Measurements from ENCODE around the gene QRSL1. TPM values are rescaled to one million over a fixed set of nuclear protein-coding genes. Genes with fewer than 3 reads are reported as not detected.

Gene QRSL1
- total and polyA plus RNA-seq, 2 experiments from 2014 or later = 7.8 to 9.7 TPM

DNA sequence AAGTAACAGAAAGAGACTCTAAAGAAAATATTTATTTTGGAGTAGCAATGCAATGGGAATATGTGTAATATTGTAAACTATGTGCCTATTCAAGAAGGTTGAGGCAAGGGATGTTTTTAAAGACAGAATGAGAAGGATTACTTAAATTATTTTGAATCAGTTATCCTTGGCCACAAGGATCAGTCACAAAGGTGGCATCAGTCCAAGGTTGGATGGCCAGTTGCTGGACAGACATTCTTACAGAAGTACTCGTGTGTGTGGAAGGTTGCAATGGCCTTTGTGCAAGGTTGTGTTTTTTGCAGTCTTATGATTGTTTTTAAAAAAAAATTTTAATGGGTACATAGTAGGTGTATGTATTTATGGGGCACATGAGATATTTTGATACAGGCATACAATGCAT is 2.0 kb downstream of the QRSL1 start:
- H3K36me3 ChIP-seq (ENCODE audit: low read depth) = no peaks in the 10 kb centered on the region
- H3K4me1 ChIP-seq (ENCODE audit: insufficient read depth) = peaks cover 7% of the 10 kb centered on the region; the same call in 1 of the 2 replicates
- no peaks in the 10 kb centered on the region for H3K9me3 ChIP-seq (ENCODE audit: low read depth)
- H2AFZ ChIP-seq = no peak overlapping the region
- H3K4me2 ChIP-seq (ENCODE audit: unreplicated experiment) = peak overlapping the region; percentile 94
- no peaks in the 10 kb centered on the region for H3K9me2 ChIP-seq (ENCODE audit: insufficient read depth)
- H3K79me2 ChIP-seq (ENCODE audit: insufficient read depth) = peaks cover 78% of the 10 kb centered on the region
- no peaks in the 10 kb centered on the region for H3F3A ChIP-seq (ENCODE audit: insufficient read depth)
- TF ChIP-seq EZH2phosphoT487 (IDR thresholded peaks at IDR 0.05; ENCODE audit: insufficient read depth, low read depth) = no peak
- no peak for TF ChIP-seq EZH2 (IDR thresholded peaks at IDR 0.05; ENCODE audit: insufficient read depth, poor library complexity, severe bottlenecking)
- peak; percentile 36 for DNase-seq
- H3K9ac ChIP-seq = no peak overlapping the region
- no peak overlapping the region for H3K4me3 ChIP-seq
- no peaks in the 10 kb centered on the region for H3K27me3 ChIP-seq (replicated peaks; ENCODE audit: insufficient read depth)
- in situ Hi-C loops (cut with MboI) = no loop called here
- no peak overlapping the region for H3K27ac ChIP-seq
- 95 to 100% methylated on average over 1 of the region's 1 CpG for WGBS, 2 experiments (ENCODE audit: low coverage in 1 of 2, low lambda C conversion rate in 2 of 2, missing lambda C conversion rate in 2 of 2)
- H4K20me1 ChIP-seq (ENCODE audit: insufficient read depth) = no peaks in the 10 kb centered on the region

DNA sequence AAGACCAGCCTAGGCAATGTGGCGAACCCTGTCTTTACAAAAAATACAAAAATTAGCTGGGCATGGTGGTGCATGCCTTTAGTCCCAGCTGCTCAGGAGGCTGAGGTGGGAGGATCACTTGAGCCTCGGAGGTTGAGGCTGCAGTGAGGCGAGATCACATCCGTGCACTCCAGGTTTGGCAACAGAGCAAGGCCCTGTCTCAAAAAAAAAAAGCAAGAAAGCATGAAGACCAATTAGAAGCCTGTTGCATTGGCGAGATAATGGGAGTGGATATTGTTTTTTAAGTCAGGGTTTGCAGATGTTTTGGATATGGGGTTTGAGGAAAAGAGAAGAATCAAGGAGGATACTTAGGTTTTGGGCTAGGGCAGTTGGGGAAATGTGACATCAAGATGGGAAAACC is 5.2 kb downstream of the QRSL1 start:
- in situ Hi-C loops (cut with MboI) = no loop called here

DNA sequence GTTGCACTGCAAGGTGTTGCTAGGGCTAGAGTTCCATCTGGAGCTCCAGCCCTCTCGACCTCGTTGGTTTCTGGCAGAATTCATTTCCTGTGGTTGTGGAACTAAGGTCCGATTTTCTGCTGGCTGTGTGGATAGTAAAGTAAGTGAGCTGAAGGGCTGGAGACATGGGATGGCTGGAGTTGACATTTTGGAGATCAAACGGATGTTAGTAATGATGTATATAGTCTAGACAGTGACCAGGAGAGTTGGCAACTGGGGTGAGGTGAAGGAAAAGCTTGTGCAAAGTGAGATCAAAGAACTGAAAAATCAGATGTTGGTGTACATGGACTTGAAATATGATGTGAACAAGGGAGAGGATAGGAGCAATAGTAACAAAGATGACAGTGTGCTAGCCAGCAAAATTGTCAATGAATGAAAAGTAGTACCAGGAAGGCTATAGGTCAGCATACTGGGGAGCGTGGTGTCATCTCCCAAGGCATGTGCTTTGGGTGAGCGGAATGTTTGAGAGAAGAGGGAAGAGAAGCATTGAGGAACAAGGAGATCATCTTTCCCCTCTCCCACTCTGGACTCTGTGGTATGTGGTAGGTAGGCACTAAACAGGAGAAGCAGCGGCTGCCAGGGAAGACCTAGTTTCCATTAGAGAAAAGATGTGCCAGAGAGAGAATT is 7.8 kb downstream of the QRSL1 start:
- no peak overlapping the region for H2AFZ ChIP-seq
- H3K9ac ChIP-seq = no peak overlapping the region
- H3K27ac ChIP-seq = no peak overlapping the region
- H3F3A ChIP-seq (ENCODE audit: insufficient read depth) = no peaks in the 10 kb centered on the region
- no peaks in the 10 kb centered on the region for H3K9me3 ChIP-seq (ENCODE audit: low read depth)
- no peak overlapping the region for H3K4me3 ChIP-seq
- WGBS, 2 experiments (ENCODE audit: low coverage in 1 of 2, low lambda C conversion rate in 2 of 2, missing lambda C conversion rate in 2 of 2) = 64 to 70% methylated on average over 7 of the region's 7 CpGs
- no peak overlapping the region for H3K4me2 ChIP-seq (ENCODE audit: unreplicated experiment)
- in situ Hi-C loops (cut with MboI) = no loop called here
- TF ChIP-seq EZH2phosphoT487 (IDR thresholded peaks at IDR 0.05; ENCODE audit: insufficient read depth, low read depth) = no peak
- no peak for TF ChIP-seq EZH2 (IDR thresholded peaks at IDR 0.05; ENCODE audit: insufficient read depth, poor library complexity, severe bottlenecking)
- no peaks in the 10 kb centered on the region for H3K4me1 ChIP-seq (ENCODE audit: insufficient read depth)
- 0 out of 2 replicates have a peak, but pooled peaks cover 3% of the 10 kb centered on the region for H4K20me1 ChIP-seq (ENCODE audit: insufficient read depth)
- no peaks in the 10 kb centered on the region for H3K27me3 ChIP-seq (replicated peaks; ENCODE audit: insufficient read depth)
- H3K36me3 ChIP-seq (ENCODE audit: low read depth) = no peaks in the 10 kb centered on the region
- DNase-seq = no peak
- no peaks in the 10 kb centered on the region for H3K9me2 ChIP-seq (ENCODE audit: insufficient read depth)
- H3K79me2 ChIP-seq (ENCODE audit: insufficient read depth) = peaks cover 71% of the 10 kb centered on the region

More for the DNA sequence above, 5.2 kb downstream of the QRSL1 start:
- WGBS, 2 experiments (ENCODE audit: low coverage in 1 of 2, low lambda C conversion rate in 2 of 2, missing lambda C conversion rate in 2 of 2) = 94 to 97% methylated on average over 5 of the region's 5 CpGs
- no peaks in the 10 kb centered on the region for H3K36me3 ChIP-seq (ENCODE audit: low read depth)
- DNase-seq = no peak
- peaks cover 7% of the 10 kb centered on the region; the same call in 1 of the 2 replicates for H3K4me1 ChIP-seq (ENCODE audit: insufficient read depth)
- no peaks in the 10 kb centered on the region for H3K9me3 ChIP-seq (ENCODE audit: low read depth)
- H2AFZ ChIP-seq = no peak overlapping the region
- no peaks in the 10 kb centered on the region for H3K27me3 ChIP-seq (replicated peaks; ENCODE audit: insufficient read depth)
- H3K9ac ChIP-seq = no peak overlapping the region
- H3K4me3 ChIP-seq = no peak overlapping the region
- H3K27ac ChIP-seq = no peak overlapping the region
- TF ChIP-seq EZH2 (IDR thresholded peaks at IDR 0.05; ENCODE audit: insufficient read depth, poor library complexity, severe bottlenecking) (no peak), EZH2phosphoT487 (IDR thresholded peaks at IDR 0.05; ENCODE audit: insufficient read depth, low read depth) (no peak)
- H3F3A ChIP-seq (ENCODE audit: insufficient read depth) = no peaks in the 10 kb centered on the region
- H3K9me2 ChIP-seq (ENCODE audit: insufficient read depth) = no peaks in the 10 kb centered on the region
- no peaks in the 10 kb centered on the region for H4K20me1 ChIP-seq (ENCODE audit: insufficient read depth)
- H3K79me2 ChIP-seq (ENCODE audit: insufficient read depth) = peaks cover 90% of the 10 kb centered on the region
- H3K4me2 ChIP-seq (ENCODE audit: unreplicated experiment) = no peak overlapping the region

DNA sequence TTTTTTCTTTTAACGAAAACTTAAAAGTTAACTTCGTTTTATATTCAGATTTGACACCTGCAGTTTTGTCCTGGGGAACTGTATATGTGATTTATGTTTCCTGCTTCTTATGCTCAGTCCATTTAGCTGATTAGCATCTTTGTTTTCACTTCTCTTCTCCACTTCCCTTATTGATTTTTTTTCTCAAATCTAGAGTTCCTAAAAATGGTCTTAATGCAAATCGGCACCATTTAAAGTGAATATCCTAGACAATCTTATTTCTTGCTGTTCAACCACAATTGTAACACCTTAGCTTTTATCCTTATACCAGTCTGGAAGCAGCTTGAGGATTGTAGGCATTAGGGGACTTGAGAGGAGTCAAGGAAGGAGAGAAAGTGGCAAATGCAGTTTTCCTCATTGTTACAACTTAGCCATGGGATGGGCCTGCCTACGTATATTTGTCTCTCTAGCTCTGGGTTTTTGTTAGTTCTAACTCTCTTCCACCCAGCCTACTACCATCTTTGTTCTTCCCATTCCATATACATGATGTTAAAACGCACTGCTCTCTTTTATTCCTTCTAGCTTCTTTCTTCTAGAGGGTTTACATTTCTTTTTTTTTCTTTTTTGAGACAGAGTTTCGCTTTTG is 8.5 kb downstream of the QRSL1 start:
- Histone ChIP-seq H3K27me3 (replicated peaks; ENCODE audit: insufficient read depth) (no peaks in the 10 kb centered on the region), H3K79me2 (ENCODE audit: insufficient read depth) (peaks cover 65% of the 10 kb centered on the region), H3K9me3 (ENCODE audit: low read depth) (no peaks in the 10 kb centered on the region), H4K20me1 (ENCODE audit: insufficient read depth) (0 out of 2 replicates have a peak, but pooled peaks cover 3% of the 10 kb centered on the region), H3K27ac (no peak overlapping the region), H3K9me2 (ENCODE audit: insufficient read depth) (no peaks in the 10 kb centered on the region), H3F3A (ENCODE audit: insufficient read depth) (0 out of 2 replicates have a peak, but pooled peaks cover under 1% of the 10 kb centered on the region), H3K4me1 (ENCODE audit: insufficient read depth) (no peaks in the 10 kb centered on the region), H2AFZ (no peak overlapping the region), H3K4me3 (no peak overlapping the region), H3K4me2 (ENCODE audit: unreplicated experiment) (no peak overlapping the region), H3K36me3 (ENCODE audit: low read depth) (no peaks in the 10 kb centered on the region), H3K9ac (no peak overlapping the region)
- TF ChIP-seq EZH2 (IDR thresholded peaks at IDR 0.05; ENCODE audit: insufficient read depth, poor library complexity, severe bottlenecking) (no peak), EZH2phosphoT487 (IDR thresholded peaks at IDR 0.05; ENCODE audit: insufficient read depth, low read depth) (no peak)
- WGBS, 2 experiments (ENCODE audit: low coverage in 1 of 2, low lambda C conversion rate in 2 of 2, missing lambda C conversion rate in 2 of 2) = 85 to 88% methylated on average over 6 of the region's 6 CpGs
- DNase-seq = no peak
- in situ Hi-C loops (cut with MboI) = no loop called here

Data from GM23248 (cell line).